GM18505 (cell line): ENCODE data around the gene OSBPL8.
"Not testable (repeated sequence)": the region's sequence is repeated elsewhere in the genome, so short reads cannot be mapped to it uniquely, and the experiment has no call there.

Experiments
- ATAC-seq: cut with Tn5 transposase; IDR thresholded peaks from one replicate; pipeline ENCODE4 v1.9.1; 2021; ENCODE audit not compliant: unreplicated experiment
- POLR2A ChIP-seq: IDR thresholded peaks from 4 replicates; pipeline ENCODE4 v1.6.1; 2011; ENCODE audit warnings: borderline replicate concordance; ENCODE audit not compliant: insufficient read depth, insufficient read length; ENCODE audit errors: extremely low read depth

OSBPL8 gene

DNA sequence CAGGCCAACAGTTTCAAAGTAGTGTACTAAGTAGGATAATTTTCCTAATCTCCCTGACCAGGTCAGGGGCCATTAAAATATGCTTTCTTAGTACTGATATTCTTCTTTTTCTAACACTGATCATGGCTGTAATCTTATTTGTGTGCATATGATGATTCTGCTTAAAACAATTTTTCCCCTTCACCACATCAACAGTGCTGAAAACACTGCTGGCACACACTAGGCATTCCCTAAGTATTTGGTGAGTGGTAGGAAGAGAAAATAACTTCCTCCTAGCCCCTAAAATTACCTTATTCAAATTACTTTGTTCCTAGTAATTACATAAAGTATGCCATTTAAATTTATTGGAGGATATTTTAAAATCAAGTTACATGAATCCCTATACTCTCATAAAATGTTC lies 161.5 kb downstream of the OSBPL8 start:
- no peak for ATAC-seq
- TF ChIP-seq POLR2A = no peak

DNA sequence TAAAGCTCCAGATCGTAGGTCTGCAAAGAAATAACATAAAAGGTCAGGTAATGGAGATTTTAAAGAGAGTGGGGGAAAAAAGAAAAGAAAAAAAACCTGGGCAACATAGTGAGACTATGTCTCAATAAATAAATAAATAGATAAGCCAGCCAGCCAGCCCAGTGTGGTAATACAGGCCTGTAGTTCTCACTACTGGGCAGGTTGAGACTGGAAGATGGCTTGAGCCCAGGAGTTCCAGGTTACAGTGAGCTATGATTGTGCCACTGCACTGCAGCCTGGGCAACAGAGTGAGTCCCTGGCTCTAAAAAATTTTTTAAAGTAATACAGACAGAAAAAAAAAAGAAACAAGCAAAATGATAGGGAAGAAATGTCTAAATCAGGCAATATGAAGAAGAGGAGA lies 168.1 kb downstream of the OSBPL8 start:
- no peak for ATAC-seq
- no peak for TF ChIP-seq POLR2A

DNA sequence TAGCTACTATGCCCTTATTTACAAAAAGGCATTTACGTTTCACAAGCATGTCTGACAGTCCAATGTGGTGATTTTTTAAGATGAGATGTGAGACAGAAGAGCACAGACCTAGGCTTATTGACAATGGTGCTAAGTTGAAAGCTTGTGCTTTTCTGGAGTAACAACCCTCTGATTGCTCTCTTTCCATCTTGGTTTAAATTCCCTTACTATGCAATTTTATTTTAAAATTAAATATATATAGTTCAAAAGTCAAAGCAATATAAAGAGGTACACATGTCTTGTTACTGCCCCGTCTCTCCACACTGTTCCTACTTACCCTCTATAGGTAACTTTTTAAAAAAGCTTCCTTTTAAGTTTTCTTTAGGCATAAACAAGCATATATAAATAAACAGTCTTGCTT lies 172.0 kb downstream of the OSBPL8 start:
- TF ChIP-seq POLR2A = no peak
- ATAC-seq = no peak

DNA sequence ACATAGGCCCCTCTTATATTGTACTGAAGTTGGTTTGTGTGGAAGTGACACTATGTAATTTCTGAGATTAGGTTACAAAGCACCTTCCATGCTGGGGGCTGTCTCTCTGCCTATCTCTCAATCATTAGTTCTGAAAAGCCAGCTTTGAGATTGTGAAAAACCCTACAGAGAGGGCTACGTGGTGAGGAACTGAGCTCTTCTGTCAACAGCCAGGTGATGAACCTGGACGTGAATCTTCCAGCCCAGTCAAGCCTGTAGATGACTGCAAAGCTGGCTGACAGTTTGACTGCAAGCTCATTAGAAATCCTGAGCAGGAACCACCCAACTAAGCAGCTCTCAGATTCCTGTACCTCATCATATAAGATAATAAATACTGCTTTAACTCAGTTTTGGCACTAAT lies 175.0 kb downstream of the OSBPL8 start:
- no peak for ATAC-seq
- no peak for TF ChIP-seq POLR2A

DNA sequence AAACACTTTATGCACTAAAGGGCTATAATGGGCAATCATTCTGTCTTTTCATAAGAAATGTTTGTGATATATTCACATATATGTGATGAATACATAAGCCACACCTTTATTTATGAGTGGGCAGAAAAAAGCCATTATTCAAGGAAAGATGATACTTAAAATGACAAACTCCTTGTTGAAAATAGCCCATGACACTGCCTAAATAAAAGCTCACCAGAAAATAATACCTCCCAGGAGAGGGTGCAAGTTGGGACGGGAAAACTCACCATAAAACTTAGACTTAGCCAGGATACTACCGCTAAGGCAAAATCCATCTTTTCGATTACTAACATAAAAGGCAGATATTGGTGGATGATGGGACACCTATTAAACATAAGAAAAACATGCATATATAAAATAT lies 175.6 kb downstream of the OSBPL8 start:
- TF ChIP-seq POLR2A = no peak
- no peak for ATAC-seq

DNA sequence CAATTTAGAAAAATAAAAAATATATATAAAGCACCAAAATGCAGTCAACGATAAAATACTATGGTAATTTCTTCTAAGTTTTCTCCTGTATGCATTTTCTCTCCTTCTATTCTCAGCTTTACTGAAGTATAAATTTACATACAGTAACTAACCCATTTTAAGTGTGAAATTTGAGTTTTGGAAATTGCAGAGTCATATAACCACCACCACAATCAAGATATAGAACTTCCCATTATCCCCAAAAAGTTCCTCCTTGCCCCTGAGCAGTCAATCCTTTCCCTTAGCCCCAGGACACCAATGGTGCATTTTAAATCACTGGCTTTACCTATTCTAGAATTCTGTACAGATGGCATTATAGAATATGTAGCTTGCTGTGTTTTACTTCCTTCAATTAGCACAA lies 180.3 kb downstream of the OSBPL8 start:
- no peak for ATAC-seq
- TF ChIP-seq POLR2A = no peak

DNA sequence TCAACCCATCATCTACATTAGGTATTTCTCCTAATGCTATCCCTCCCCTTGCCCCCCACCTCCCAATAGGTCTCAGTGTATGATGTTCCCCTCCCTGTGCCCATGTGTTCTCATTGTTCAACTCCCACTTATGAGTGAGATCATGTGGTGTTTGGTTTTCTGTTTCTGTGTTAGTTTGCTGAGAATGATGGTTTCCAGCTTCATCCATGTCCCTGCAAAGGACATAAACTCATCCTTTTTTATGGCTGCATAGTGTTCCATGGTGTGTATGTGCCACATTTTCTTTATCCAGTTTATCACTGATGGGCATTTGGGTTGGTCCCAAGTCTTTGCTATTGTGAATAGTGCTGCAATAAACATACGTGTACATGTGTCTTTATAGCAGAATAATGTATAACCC lies 182.7 kb downstream of the OSBPL8 start:
- ATAC-seq = not testable (repeated sequence)

DNA sequence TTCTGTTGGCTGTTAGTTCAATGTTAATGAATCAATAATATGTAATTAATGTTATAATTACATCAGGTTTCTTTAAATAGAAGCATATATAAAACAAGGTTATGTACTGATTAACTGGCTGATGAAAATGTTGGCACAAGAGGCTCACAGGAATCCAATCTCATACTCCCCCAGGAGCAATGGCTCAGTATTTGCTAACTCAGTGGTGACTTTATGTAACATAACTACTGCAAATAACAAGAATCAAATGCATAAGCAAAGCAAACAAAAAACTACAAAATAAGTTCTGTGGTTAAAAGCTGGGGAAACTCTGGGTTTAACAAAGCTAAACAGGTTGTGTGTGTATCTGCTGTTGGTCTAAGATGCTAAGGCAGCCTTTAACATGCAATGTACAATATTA lies 183.6 kb downstream of the OSBPL8 start:
- no peak for TF ChIP-seq POLR2A
- ATAC-seq = no peak

DNA sequence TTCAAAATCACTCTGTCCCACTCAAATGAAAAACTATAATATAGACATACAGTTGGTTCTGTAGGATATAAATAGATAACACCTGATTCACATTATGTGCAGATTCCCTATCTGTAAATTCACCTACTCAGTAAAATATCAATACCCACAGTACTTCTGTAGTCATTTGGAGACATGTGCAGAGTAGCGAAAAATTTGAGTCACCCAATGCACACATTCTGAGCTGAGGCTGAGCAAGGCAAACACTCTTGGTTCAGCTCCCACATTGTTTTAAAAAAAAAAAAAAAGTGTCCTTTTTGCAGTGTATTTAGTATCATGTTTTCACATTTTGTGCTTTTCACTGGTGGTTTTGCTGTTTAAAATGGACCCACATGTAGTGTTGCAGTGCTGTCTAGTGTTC lies 184.1 kb downstream of the OSBPL8 start:
- TF ChIP-seq POLR2A = no peak
- ATAC-seq = no peak

DNA sequence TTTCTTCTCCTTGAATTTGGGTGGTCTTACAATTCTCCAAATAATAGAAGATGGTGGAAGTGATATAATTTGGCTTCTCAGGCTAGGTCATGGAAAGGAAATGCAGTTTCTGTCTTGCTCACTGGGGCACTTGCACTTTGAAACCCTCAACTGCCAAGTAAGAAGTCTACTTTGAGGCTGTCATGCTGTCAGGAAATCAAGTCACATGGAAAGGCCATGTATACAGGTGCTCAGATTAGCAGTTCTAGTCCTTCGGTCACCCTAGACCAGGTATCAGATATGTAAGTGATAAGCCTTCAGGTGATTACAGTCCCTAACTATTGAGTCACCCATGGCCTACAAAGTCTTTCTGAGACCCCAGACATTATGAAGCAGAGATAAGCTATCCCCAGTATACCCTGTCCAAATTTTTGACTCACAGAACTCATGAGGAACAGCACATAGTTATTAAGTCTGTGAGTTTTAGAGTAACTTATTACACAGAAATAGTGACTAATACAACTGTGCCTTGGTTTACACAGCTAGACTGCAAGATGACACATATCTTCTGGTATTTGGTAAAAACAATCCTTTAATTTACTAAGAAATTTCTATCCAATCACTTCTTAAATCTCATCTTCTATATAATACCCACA lies 185.1 kb downstream of the OSBPL8 start:
- ATAC-seq = no peak
- TF ChIP-seq POLR2A = no peak

DNA sequence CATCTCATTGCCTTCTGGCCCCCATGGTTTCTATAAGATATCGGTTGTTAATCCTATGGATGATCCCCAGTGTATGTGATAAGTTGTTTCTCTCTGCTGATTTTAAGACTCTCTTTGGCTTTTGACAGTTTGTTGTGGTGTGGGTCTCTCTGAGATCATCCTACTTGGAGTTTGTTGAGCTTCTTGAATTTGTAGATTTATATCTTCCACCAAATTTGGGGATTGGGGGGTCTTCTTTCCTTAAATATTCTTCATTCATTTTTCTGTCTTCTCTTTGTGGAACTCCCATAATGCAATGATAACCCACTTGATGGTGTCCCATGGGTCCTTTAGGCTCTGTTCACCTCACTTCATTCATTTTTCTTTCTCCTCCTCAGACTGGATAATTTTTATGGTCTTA lies 191.3 kb downstream of the OSBPL8 start:
- TF ChIP-seq POLR2A = no peak
- no peak for ATAC-seq

DNA sequence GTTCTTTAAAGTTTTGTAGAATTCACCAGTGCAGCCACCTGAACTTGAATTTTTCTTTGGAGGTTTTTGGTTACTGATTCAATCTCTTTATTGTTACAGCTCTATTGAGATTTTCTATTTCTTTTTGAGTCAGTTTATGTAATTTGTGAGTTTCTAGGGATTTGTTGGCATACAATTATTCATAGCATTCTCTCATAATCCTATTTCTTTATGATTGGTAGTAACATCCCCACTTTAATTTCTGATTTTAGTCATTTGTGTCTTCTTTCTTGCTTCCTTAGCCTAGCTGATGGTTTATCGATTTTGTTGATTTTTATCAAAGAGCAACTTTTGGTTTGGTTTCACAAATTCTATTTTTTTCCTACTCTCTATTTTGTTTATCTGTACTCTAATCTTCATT lies 193.4 kb downstream of the OSBPL8 start:
- TF ChIP-seq POLR2A = no peak
- no peak for ATAC-seq

DNA sequence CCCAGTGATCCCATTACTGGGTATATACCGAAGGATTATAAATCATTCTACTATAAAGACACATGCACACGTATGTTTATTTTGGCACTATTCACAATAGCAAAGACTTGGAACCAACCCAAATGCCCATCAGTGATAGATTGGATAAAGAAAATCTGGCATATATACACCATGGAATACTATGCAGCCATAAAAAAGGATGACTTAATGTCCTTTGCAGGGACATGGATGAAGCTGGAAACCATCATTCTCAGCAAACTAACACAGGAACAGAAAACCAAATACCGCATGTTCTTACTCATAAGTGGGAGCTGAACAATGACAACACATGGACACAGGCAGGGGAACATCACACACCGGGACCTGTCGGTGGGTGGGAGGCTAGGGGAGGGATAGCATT lies 195.4 kb downstream of the OSBPL8 start:
- ATAC-seq = not testable (repeated sequence)

DNA sequence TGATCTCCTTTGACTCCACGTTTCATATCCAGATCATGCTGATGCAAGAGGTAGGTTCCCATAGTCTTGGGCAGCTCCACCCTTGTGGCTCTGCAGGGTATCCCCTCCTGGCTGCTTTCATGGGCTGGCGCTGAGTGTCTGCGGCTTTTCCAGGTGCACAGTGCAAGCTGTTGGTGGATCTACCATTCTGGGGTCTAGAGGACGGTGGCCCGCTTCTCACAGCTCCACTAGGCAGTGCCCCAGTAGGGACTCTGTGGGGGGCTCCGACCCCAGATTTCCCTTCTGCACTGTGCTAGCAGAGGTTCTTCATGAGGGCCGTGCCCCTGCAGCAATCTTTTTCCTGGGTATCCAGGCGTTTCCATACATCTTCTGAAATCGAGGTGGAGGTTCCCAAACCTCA lies 199.3 kb downstream of the OSBPL8 start:
- ATAC-seq = no peak

DNA sequence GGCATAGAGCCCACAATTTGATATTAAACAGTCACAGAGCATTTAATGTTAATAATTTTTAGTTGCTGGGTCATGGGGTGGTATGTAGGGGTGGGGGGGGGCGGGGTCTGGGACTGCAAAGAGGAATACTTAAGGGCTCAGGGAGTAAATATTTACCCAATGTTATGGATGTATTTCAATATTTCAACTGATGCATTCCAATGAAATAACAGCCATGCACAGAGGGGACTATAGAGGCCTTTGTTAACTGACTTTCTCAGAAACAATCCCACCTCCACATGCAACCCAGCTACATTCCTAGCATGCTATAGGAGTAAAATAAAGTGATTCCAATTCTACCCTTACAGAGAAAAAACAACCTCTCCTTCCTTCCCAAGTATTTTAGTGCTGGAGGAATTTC lies 203.5 kb downstream of the OSBPL8 start:
- ATAC-seq = no peak
- no peak for TF ChIP-seq POLR2A

More for the DNA sequence above, 199.3 kb downstream of the OSBPL8 start:
- TF ChIP-seq POLR2A = no peak
